CD14-positive monocyte (primary cell): ENCODE results near the gene KLHL3. TPM values are rescaled to one million over a fixed set of nuclear protein-coding genes. Genes with fewer than 3 reads are reported as not detected.

Experiments used
- DNase-seq, 3 donors: peaks; one replicate each; pipeline ENCODE4 v3.0.0-alpha.2; 2011 to 2022
- H2AFZ ChIP-seq: 2 replicates; pipeline ENCODE4 v1.6.0; 2012; ENCODE audit warnings: mild to moderate bottlenecking, low read depth, low read length, inconsistent platforms; ENCODE audit not compliant: insufficient read depth, poor library complexity, severe bottlenecking
- H3K27ac ChIP-seq, 2 donors: 1 replicate in 1 of 2; 2 replicates in 1 of 2; pipeline ENCODE4 v1.5.1; 2012 to 2013; ENCODE audit warnings: low read length in 2 of 2, control low read depth in 1 of 2, inconsistent platforms in 1 of 2, low read depth in 1 of 2, mild to moderate bottlenecking in 1 of 2
- H3K27me3 ChIP-seq, 2 donors: one replicate each; pipeline versions ENCODE4 v1.6.0 to v1.6.1; 2011 to 2013; ENCODE audit warnings: low read length in 2 of 2; ENCODE audit not compliant: control insufficient read depth in 2 of 2, insufficient read depth in 2 of 2
- H3K36me3 ChIP-seq, 2 donors: replicated peaks in 1 of 2; 1 replicate in 1 of 2; 2 replicates in 1 of 2; pipeline versions ENCODE4 v1.5.1 to v1.6.1; 2012 to 2013; ENCODE audit warnings: low read length in 2 of 2, control low read depth in 1 of 2, inconsistent platforms in 1 of 2, mild to moderate bottlenecking in 1 of 2; ENCODE audit not compliant: insufficient read depth in 2 of 2, control insufficient read depth in 1 of 2
- H3K4me1 ChIP-seq, 2 donors: 1 replicate in 1 of 2; 2 replicates in 1 of 2; pipeline versions ENCODE4 v1.5.1 to v1.6.1; 2012 to 2013; ENCODE audit warnings: low read length in 2 of 2, control low read depth in 1 of 2, inconsistent platforms in 1 of 2, mild to moderate bottlenecking in 1 of 2, moderate library complexity in 1 of 2; ENCODE audit not compliant: insufficient read depth in 2 of 2, control insufficient read depth in 1 of 2
- H3K4me2 ChIP-seq: replicated peaks from 2 replicates; pipeline ENCODE3; 2012; ENCODE audit warnings: low read length, moderate library complexity, mild to moderate bottlenecking; ENCODE audit not compliant: poor library complexity, severe bottlenecking; ENCODE audit errors: extremely low read depth
- H3K4me3 ChIP-seq, 3 experiments: fragments of 200-600 bp in 1 of 3; sonication (generic) in 1 of 3; replicated peaks in 1 of 3; 1 replicate in 2 of 3; 2 replicates in 1 of 3; pipeline ENCODE4 v1.5.1; 2011 to 2013; ENCODE audit warnings: low read length in 3 of 3, mild to moderate bottlenecking in 3 of 3, control low read depth in 2 of 3, low read depth in 2 of 3, inconsistent platforms in 1 of 3, moderate library complexity in 1 of 3
- H3K79me2 ChIP-seq: 2 replicates; pipeline ENCODE4 v1.6.0; 2012; ENCODE audit warnings: mild to moderate bottlenecking, control low read depth, inconsistent platforms, low read length, moderate library complexity; ENCODE audit not compliant: insufficient read depth
- H3K9ac ChIP-seq: 2 replicates; pipeline ENCODE4 v1.6.0; 2017; ENCODE audit warnings: low read length, mild to moderate bottlenecking; ENCODE audit not compliant: insufficient read depth, poor library complexity, severe bottlenecking
- H3K9me3 ChIP-seq, 2 donors: replicated peaks in 1 of 2; 1 replicate in 1 of 2; 2 replicates in 1 of 2; pipeline versions ENCODE4 v1.5.1 to v1.6.1; 2012 to 2013; ENCODE audit warnings: low read length in 2 of 2, control low read depth in 1 of 2; ENCODE audit not compliant: control insufficient read depth in 1 of 2, insufficient read depth in 1 of 2
- H4K20me1 ChIP-seq: 2 replicates; pipeline ENCODE4 v1.6.0; 2012; ENCODE audit warnings: mild to moderate bottlenecking, low read length, control low read depth, moderate library complexity; ENCODE audit not compliant: insufficient read depth
- H3K27ac Mint-ChIP-seq, 7 donors: one replicate each; pipeline ENCODE4 v1.8.0; 2020; ENCODE audit warnings: mild to moderate bottlenecking in 7 of 7, mixed read lengths in 7 of 7, moderate library complexity in 6 of 7, inconsistent platforms in 2 of 7
- H3K27me3 Mint-ChIP-seq, 3 donors: one replicate each; pipeline ENCODE4 v1.8.0; 2021 to 2022; ENCODE audit warnings: low read depth in 3 of 3, mild to moderate bottlenecking in 3 of 3, mixed read lengths in 3 of 3, moderate library complexity in 3 of 3, inconsistent platforms in 1 of 3
- H3K36me3 Mint-ChIP-seq, 2 donors: one replicate each; pipeline ENCODE4 v1.8.0; 2020; ENCODE audit warnings: mixed read lengths in 2 of 2, inconsistent platforms in 1 of 2, mild to moderate bottlenecking in 1 of 2
- H3K4me1 Mint-ChIP-seq: one replicate; pipeline ENCODE4 v1.8.0; 2020; ENCODE audit warnings: mild to moderate bottlenecking, mixed read lengths
- H3K4me3 Mint-ChIP-seq, 2 donors: one replicate each; pipeline ENCODE4 v1.8.0; 2020; ENCODE audit warnings: mild to moderate bottlenecking in 2 of 2, mixed read lengths in 2 of 2, moderate library complexity in 1 of 2
- H3K9me3 Mint-ChIP-seq, 7 donors: one replicate each; pipeline ENCODE4 v1.8.0; 2020 to 2022; ENCODE audit warnings: mixed read lengths in 7 of 7, mild to moderate bottlenecking in 6 of 7, moderate library complexity in 6 of 7, inconsistent platforms in 2 of 7
- CTCF ChIP-seq: fragments of 200-600 bp; IDR thresholded peaks from one replicate; pipeline ENCODE4 v1.8.0; 2022; ENCODE audit warnings: antibody characterized with exemption, mild to moderate bottlenecking
- WGBS: methylation state at CpG from one replicate; pipeline ENCODE4 v1.1.5; 2013; ENCODE audit warnings: missing lambda C conversion rate; ENCODE audit not compliant: insufficient coverage; 5-methylcytosine and 5-hydroxymethylcytosine counted together
- intact Hi-C, 2 donors: fragments of 100-400 bp; cut with micrococcal nuclease; formaldehyde crosslinking; loops; one replicate each; pipeline versions ENCODE4 v1.15.0 to v1.15.1; 2023
- polyA plus RNA-seq, 3 donors: library from polyadenylated mRNA; depleted of rRNA in 1 of 3; unstranded in 2 of 3; stranded (reverse) in 1 of 3; fragments of 300-500 nt in 2 of 3; fragments of >200 nt in 1 of 3; fragmentation: Illumina TruSeq in 2 of 3; gene quantifications; 1 replicate in 2 of 3; 2 replicates in 1 of 3; pipeline ENCODE4 v1.2.3, GENCODE V29; 2012 to 2021

KLHL3 gene
- polyA plus RNA-seq, 3 donors = 0.71 TPM; not detected in 2

- Histone ChIP-seq H2AFZ (no peak overlapping the region), H3K27me3 (peaks cover 0 to 2% of the 10 kb centered on the region in 2 donors), H3K9me3 (no peaks in the 10 kb centered on the region), H3K4me2 (no peak overlapping the region), H3K27ac (no peak overlapping the region), H3K9ac (no peak overlapping the region), H3K79me2 (no peaks in the 10 kb centered on the region), H3K4me1 (peaks cover 8 to 10% of the 10 kb centered on the region in 2 donors), H3K4me3 (no peak overlapping the region), H3K36me3 (no peaks in the 10 kb centered on the region), H4K20me1 (no peaks in the 10 kb centered on the region)
- no peaks in the 10 kb centered on the region for H3K9me3 Mint-ChIP-seq
- no peak for DNase-seq
- TF ChIP-seq CTCF = no peak
- H3K27me3 Mint-ChIP-seq = peaks cover 0 to 4% (median 3%) of the 10 kb centered on the region in 3 donors
- H3K4me3 Mint-ChIP-seq = no peak overlapping the region
- no peaks in the 10 kb centered on the region for H3K4me1 Mint-ChIP-seq
- no peak overlapping the region for H3K27ac Mint-ChIP-seq
- intact Hi-C loops = no loop called here
- H3K36me3 Mint-ChIP-seq = no peaks in the 10 kb centered on the region
Measured at GRCh38 chr5:137730336-137730735, 5.6 kb downstream of the KLHL3 start.

- no peaks in the 10 kb centered on the region for H3K36me3 ChIP-seq
- no peak overlapping the region for H3K27ac Mint-ChIP-seq
- no peaks in the 10 kb centered on the region for H3K4me1 Mint-ChIP-seq
- no peak overlapping the region for H3K27ac ChIP-seq
- no peak for DNase-seq
- no peaks in the 10 kb centered on the region for H3K27me3 Mint-ChIP-seq
- H3K4me3 ChIP-seq = no peak overlapping the region
- no peak overlapping the region for H3K4me3 Mint-ChIP-seq
- H3K4me1 ChIP-seq = no peaks in the 10 kb centered on the region
- H3K27me3 ChIP-seq = no peaks in the 10 kb centered on the region
- no peaks in the 10 kb centered on the region for H3K79me2 ChIP-seq
- no peak for TF ChIP-seq CTCF
- no peaks in the 10 kb centered on the region for H3K9me3 Mint-ChIP-seq
- intact Hi-C loops = no loop called here
- no peaks in the 10 kb centered on the region for H4K20me1 ChIP-seq
- no peak overlapping the region for H2AFZ ChIP-seq
- no peak overlapping the region for H3K9ac ChIP-seq
- H3K9me3 ChIP-seq = no peaks in the 10 kb centered on the region
- H3K36me3 Mint-ChIP-seq = no peaks in the 10 kb centered on the region
- no peak overlapping the region for H3K4me2 ChIP-seq
- no CpG with 5 or more reads among the region's 1 CpG for WGBS
Measured at GRCh38 chr5:137728048-137728447, 7.8 kb downstream of the KLHL3 start.
